HepG2 (cell line): ENCODE measurements around the gene RIF1. TPM values are rescaled to one million over a fixed set of nuclear protein-coding genes. Genes with fewer than 3 reads are reported as not detected.

Experiments
- DPF2 ChIP-seq: sonication (generic); formaldehyde crosslinking; IDR thresholded peaks from 2 replicates; pipeline ENCODE4 v1.4.0; 2020; ENCODE audit warnings: mild to moderate bottlenecking, low read depth, missing genetic modification reagents, borderline replicate concordance
- GTF3A ChIP-seq: sonication (generic); formaldehyde crosslinking; conservative IDR thresholded peaks from 2 replicates; pipeline ENCODE4 v1.4.0; 2020; ENCODE audit warnings: mild to moderate bottlenecking, missing genetic modification reagents
- KMT2A ChIP-seq: sonication (generic); formaldehyde crosslinking; IDR thresholded peaks from 2 replicates; pipeline ENCODE4 v1.4.0; 2020; ENCODE audit warnings: missing genetic modification reagents
- MAFG ChIP-seq: sonication (generic); formaldehyde crosslinking; IDR thresholded peaks from 2 replicates; pipeline ENCODE4 v1.5.1; 2020; ENCODE audit warnings: mild to moderate bottlenecking, missing genetic modification reagents
- MIXL1 ChIP-seq: IDR thresholded peaks from 2 replicates; pipeline ENCODE4 v1.6.1; 2016
- NR2F1 ChIP-seq, 2 experiments: fragments of 450-650 bp in 1 of 2; formaldehyde crosslinking in 1 of 2; IDR thresholded peaks; 2 replicates each; pipeline versions ENCODE4 v1.5.0 to v1.6.1; 2016 to 2020; ENCODE audit warnings: mild to moderate bottlenecking in 1 of 2, missing compliant biosample characterization in 1 of 2, missing genetic modification reagents in 1 of 2, moderate library complexity in 1 of 2
- NR2F6 ChIP-seq, 2 experiments: IDR thresholded peaks; 2 replicates each; pipeline ENCODE4 v1.6.1; 2016; ENCODE audit warnings: antibody characterized with exemption in 1 of 2, mild to moderate bottlenecking in 1 of 2
- SAFB2 ChIP-seq: sonication (generic); formaldehyde crosslinking; IDR thresholded peaks from 2 replicates; pipeline ENCODE4 v1.5.1; 2020; ENCODE audit warnings: missing genetic modification reagents, low read depth, mild to moderate bottlenecking, borderline replicate concordance
- SIN3B ChIP-seq: fragments of 150-350 bp; IDR thresholded peaks from 2 replicates; pipeline ENCODE4 v1.6.1; 2014; ENCODE audit warnings: low read length
- TCF7L2 ChIP-seq: IDR thresholded peaks from 2 replicates; pipeline ENCODE4 v1.6.1; 2011; ENCODE audit warnings: mild to moderate bottlenecking, low read depth, low read length, moderate library complexity
- THAP11 ChIP-seq: IDR thresholded peaks from 2 replicates; pipeline ENCODE4 v1.6.1; 2016; ENCODE audit warnings: missing biosample characterization, missing genetic modification reagents
- TSC22D2 ChIP-seq: sonication (generic); formaldehyde crosslinking; IDR thresholded peaks from 2 replicates; pipeline ENCODE4 v1.5.1; 2020; ENCODE audit warnings: missing genetic modification reagents, mild to moderate bottlenecking, borderline replicate concordance
- ZNF441 ChIP-seq: sonication (generic); formaldehyde crosslinking; IDR thresholded peaks from 2 replicates; pipeline ENCODE4 v1.7.0; 2021; ENCODE audit warnings: missing genetic modification reagents, borderline replicate concordance
- ZNF709 ChIP-seq: sonication (generic); formaldehyde crosslinking; IDR thresholded peaks from 2 replicates; pipeline ENCODE4 v1.5.0; 2020; ENCODE audit warnings: mild to moderate bottlenecking, missing genetic modification reagents
- ZNF75D ChIP-seq: sonication (generic); formaldehyde crosslinking; IDR thresholded peaks from 2 replicates; pipeline ENCODE4 v1.8.1; 2023; ENCODE audit warnings: missing genetic modification reagents, mild to moderate bottlenecking, borderline replicate concordance
- polyA plus RNA-seq, 8 experiments: library from polyadenylated mRNA; depleted of rRNA in 3 of 8; stranded (reverse) in 7 of 8; unstranded in 1 of 8; fragments of >200 nt; fragmentation: Illumina TruSeq in 4 of 8; extraction: Trizol in 4 of 8; gene quantifications; 2 replicates each; pipeline versions ENCODE4 v1.2.1 to v1.2.3, GENCODE V29; 2011 to 2016; ENCODE audit warnings: low read depth in 4 of 8, missing spikeins in 1 of 8, mixed read lengths in 1 of 8; ENCODE audit not compliant: insufficient read depth in 1 of 8
- total RNA-seq, 5 experiments: library from RNA; depleted of rRNA; stranded (reverse); fragments of >200 nt; fragmentation: Illumina TruSeq; extraction: Trizol; gene quantifications; 2 replicates each; pipeline ENCODE4 v1.2.3, GENCODE V29; 2016; ENCODE audit warnings: low read depth in 1 of 5
- TF ChIP-seq, protein P1 (sequence below): sonication (generic); formaldehyde crosslinking; conservative IDR thresholded peaks from 2 replicates; pipeline ENCODE4 v1.8.0; 2022; ENCODE audit warnings: mild to moderate bottlenecking, moderate library complexity, missing genetic modification reagents
- TF ChIP-seq, protein P2 (sequence below): sonication (generic); formaldehyde crosslinking; IDR thresholded peaks from 2 replicates; pipeline ENCODE4 v1.4.0; 2020; ENCODE audit warnings: missing genetic modification reagents, borderline replicate concordance
- TF ChIP-seq, protein P3 (sequence below): IDR thresholded peaks from 2 replicates; pipeline ENCODE4 v1.6.1; 2016; ENCODE audit warnings: missing compliant biosample characterization, missing genetic modification reagents, borderline replicate concordance
- TF ChIP-seq, protein P4 (sequence below): sonication (generic); formaldehyde crosslinking; IDR thresholded peaks from 2 replicates; pipeline ENCODE4 v1.4.0; 2020; ENCODE audit warnings: mild to moderate bottlenecking, low read depth, missing genetic modification reagents

The RIF1 gene
- total and polyA plus RNA-seq, 2 of the 13 experiments (the other 11 are each of a cell fraction or from before 2014, with no cell fraction given): 12.1 to 73.6 TPM

DNA sequence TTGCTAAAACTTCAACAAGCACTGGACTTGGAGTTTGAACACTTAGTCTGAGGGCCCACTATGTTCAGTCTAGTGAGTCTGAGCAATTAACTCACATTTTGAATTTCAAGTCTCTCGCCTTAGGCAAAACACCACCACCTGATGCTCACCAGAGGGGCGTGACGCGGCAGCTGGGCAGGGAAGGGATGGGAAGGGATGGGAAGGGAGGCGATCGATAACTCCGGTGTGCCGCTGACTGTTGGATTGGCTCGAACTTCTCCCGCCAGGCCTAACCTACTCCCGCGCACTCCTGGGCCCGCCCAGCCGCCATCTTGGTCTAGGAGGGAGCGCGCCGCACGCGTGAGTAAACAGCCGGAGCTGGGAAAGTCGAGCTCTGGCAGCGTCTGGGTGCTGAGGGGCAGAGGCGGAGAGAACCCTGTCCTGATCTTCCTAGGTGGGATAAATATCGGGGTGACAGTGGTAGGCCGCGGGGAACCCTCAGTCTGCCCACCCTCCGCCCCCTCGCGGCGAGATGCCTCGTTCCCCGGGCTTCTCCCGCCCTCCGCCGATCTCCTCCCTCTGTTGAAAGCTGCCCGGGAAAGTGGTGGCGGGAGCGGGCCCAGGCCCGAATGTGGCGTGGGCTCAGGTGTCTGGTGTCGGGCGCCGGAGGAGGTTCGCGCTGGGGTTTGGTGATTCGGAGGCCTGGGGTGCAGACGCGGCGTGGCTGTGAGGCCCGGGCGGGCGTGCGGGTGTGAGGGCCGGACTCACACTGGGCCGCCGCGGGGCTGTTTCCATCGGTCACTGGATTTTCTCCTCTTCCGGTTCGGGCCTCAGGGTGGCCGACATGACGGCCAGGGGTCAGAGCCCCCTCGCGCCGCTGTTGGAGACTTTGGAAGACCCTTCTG is at the start of gene RIF1 (continued):
- TF ChIP-seq, protein P1, sequence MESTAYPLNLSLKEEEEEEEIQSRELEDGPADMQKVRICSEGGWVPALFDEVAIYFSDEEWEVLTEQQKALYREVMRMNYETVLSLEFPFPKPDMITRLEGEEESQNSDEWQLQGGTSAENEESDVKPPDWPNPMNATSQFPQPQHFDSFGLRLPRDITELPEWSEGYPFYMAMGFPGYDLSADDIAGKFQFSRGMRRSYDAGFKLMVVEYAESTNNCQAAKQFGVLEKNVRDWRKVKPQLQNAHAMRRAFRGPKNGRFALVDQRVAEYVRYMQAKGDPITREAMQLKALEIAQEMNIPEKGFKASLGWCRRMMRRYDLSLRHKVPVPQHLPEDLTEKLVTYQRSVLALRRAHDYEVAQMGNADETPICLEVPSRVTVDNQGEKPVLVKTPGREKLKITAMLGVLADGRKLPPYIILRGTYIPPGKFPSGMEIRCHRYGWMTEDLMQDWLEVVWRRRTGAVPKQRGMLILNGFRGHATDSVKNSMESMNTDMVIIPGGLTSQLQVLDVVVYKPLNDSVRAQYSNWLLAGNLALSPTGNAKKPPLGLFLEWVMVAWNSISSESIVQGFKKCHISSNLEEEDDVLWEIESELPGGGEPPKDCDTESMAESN (CRISPR knock-in tag): peak; percentile 90
- TF ChIP-seq MIXL1: no peak
- TF ChIP-seq, protein P2, sequence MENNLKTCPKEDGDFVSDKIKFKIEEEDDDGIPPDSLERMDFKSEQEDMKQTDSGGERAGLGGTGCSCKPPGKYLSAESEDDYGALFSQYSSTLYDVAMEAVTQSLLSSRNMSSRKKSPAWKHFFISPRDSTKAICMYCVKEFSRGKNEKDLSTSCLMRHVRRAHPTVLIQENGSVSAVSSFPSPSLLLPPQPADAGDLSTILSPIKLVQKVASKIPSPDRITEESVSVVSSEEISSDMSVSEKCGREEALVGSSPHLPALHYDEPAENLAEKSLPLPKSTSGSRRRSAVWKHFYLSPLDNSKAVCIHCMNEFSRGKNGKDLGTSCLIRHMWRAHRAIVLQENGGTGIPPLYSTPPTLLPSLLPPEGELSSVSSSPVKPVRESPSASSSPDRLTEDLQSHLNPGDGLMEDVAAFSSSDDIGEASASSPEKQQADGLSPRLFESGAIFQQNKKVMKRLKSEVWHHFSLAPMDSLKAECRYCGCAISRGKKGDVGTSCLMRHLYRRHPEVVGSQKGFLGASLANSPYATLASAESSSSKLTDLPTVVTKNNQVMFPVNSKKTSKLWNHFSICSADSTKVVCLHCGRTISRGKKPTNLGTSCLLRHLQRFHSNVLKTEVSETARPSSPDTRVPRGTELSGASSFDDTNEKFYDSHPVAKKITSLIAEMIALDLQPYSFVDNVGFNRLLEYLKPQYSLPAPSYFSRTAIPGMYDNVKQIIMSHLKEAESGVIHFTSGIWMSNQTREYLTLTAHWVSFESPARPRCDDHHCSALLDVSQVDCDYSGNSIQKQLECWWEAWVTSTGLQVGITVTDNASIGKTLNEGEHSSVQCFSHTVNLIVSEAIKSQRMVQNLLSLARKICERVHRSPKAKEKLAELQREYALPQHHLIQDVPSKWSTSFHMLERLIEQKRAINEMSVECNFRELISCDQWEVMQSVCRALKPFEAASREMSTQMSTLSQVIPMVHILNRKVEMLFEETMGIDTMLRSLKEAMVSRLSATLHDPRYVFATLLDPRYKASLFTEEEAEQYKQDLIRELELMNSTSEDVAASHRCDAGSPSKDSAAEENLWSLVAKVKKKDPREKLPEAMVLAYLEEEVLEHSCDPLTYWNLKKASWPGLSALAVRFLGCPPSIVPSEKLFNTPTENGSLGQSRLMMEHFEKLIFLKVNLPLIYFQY (CRISPR knock-in tag): peak; percentile 77
- peak; percentile 98 for TF ChIP-seq SAFB2
- no peak for TF ChIP-seq GTF3A (CRISPR knock-in tag)
- no peak for TF ChIP-seq TCF7L2
- TF ChIP-seq THAP11: peak; percentile 91
- TF ChIP-seq, protein P3, sequence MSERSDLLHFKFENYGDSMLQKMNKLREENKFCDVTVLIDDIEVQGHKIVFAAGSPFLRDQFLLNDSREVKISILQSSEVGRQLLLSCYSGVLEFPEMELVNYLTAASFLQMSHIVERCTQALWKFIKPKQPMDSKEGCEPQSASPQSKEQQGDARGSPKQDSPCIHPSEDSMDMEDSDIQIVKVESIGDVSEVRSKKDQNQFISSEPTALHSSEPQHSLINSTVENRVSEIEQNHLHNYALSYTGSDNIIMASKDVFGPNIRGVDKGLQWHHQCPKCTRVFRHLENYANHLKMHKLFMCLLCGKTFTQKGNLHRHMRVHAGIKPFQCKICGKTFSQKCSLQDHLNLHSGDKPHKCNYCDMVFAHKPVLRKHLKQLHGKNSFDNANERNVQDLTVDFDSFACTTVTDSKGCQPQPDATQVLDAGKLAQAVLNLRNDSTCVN: peak; percentile 68; the same call in 1 of the 2 replicates
- TF ChIP-seq NR2F1 (CRISPR knock-in tag; IDR thresholded peaks at IDR 0.05): no peak
- TF ChIP-seq ZNF441 (CRISPR knock-in tag): peak; percentile 72; the same call in 1 of the 2 replicates
- TF ChIP-seq MAFG: no peak
- TF ChIP-seq KMT2A (CRISPR knock-in tag): peak; percentile 95
- peak; percentile 60 for TF ChIP-seq SIN3B
- TF ChIP-seq DPF2 (CRISPR knock-in tag): no peak
- TF ChIP-seq, protein P4, sequence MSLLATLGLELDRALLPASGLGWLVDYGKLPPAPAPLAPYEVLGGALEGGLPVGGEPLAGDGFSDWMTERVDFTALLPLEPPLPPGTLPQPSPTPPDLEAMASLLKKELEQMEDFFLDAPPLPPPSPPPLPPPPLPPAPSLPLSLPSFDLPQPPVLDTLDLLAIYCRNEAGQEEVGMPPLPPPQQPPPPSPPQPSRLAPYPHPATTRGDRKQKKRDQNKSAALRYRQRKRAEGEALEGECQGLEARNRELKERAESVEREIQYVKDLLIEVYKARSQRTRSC (CRISPR knock-in tag): no peak
- TF ChIP-seq ZNF709 (CRISPR knock-in tag): peak; percentile 90
- TF ChIP-seq ZNF75D (CRISPR knock-in tag): peak; percentile 33; the same call in 1 of the 2 replicates
- TF ChIP-seq TSC22D2 (CRISPR knock-in tag): peak; percentile 58; the same call in 1 of the 2 replicates
- no peak for TF ChIP-seq NR2F6 (IDR thresholded peaks at IDR 0.05)
- no peak for TF ChIP-seq NR2F6 (CRISPR knock-in tag; IDR thresholded peaks at IDR 0.05)
